Keratinocyte (primary cell): ENCODE results near the gene TTC16.

Source experiments
- CTCF ChIP-seq, 3 experiments: IDR thresholded peaks in 1 of 3; conservative IDR thresholded peaks in 1 of 3; optimal IDR thresholded peaks in 1 of 3; 2 replicates in 2 of 3; 3 replicates in 1 of 3; pipeline versions ENCODE3 to v1.5.1; 2011; ENCODE audit warnings: low read length in 3 of 3, mild to moderate bottlenecking in 3 of 3, moderate library complexity in 2 of 3, control low read depth in 1 of 3, inconsistent platforms in 1 of 3; ENCODE audit not compliant: insufficient read depth in 2 of 3; ENCODE audit errors: extremely low read depth in 1 of 3
- EZH2 ChIP-seq: IDR thresholded peaks from one replicate; pipeline ENCODE4 v1.6.1; 2012; ENCODE audit warnings: inconsistent platforms, mild to moderate bottlenecking, low read length, moderate library complexity

- TF ChIP-seq CTCF (optimal IDR thresholded peaks at IDR 0.05 in 1 of 3, IDR thresholded peaks at IDR 0.05 in 1 of 3, conservative IDR thresholded peaks at IDR 0.05 in 1 of 3; ENCODE audit: extremely low read depth in 1 of 3, insufficient read depth in 2 of 3, low read length in 3 of 3) (no peak), EZH2 (no peak)
These were observed 9.0 kb upstream of the TTC16 start, which contains the start of gene CFAP157 for GRCh38 chr9:127706836-127707241.
